Thyroid gland (tissue), 4 donors: ENCODE data around the gene RPH3AL.

ENCODE experiments used
- CTCF ChIP-seq, 6 experiments: fragments of 200-600 bp in 3 of 6; fragments of 450-650 bp in 3 of 6; sonication (generic) in 3 of 6; IDR thresholded peaks; one replicate each; pipeline ENCODE4 v1.5.1; 2016 to 2019; ENCODE audit warnings: antibody characterized with exemption in 6 of 6, mild to moderate bottlenecking in 2 of 6, inconsistent platforms in 1 of 6, moderate library complexity in 1 of 6
- POLR2A ChIP-seq, 2 donors: fragments of 450-650 bp; IDR thresholded peaks; one replicate each; pipeline ENCODE4 v1.6.1; 2017; ENCODE audit warnings: antibody characterized with exemption in 2 of 2, mild to moderate bottlenecking in 2 of 2, moderate library complexity in 1 of 2

DNA sequence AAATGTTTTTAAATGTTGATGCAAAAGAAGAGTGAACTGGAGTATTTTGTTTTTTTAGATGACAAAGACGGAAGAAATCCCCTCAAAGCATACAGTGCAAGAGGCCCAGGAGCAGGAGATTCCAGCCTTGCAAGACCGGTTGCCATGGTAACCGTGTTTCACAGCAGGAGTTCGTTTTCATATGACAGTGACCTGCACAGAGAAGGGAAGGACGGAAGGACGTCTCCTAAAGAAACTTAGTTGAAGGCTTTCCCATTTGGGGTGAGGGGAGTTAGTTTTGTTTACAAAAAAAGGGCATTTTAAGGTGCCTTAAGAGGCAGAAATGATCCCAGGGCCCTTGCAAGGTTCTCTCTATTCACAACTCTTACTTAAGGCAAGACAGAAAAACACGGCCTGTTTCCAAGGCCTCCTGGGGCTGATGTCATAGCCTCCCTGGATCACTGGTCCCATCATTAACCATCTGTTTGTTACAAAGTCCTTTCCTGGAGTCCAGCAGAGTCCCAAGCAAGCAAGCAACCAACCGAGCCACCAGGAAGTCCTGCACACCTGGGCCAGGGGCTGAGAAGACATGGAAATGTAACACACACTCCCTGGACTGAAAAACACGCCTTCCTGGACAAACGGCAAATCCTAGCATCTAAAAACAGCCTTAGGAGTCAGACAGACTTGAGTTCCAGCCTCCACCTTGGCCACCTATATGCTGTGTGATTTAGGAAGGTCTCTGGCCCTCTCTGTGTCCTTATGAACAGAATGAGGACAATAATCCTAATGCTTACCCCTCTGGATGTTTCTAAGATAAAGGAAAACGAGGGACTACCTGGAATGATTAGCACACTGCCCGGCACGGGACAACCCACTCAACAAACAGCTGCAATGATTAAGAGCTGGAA, 30.3 kb upstream of the RPH3AL start:
- TF ChIP-seq CTCF (IDR thresholded peaks at IDR 0.05) (no peak), POLR2A (IDR thresholded peaks at IDR 0.05) (no peak)
